WTC11 (cell line): ENCODE results near the gene NRN1L. TPM values are rescaled to one million over a fixed set of nuclear protein-coding genes. Genes with fewer than 3 reads are reported as not detected.

Experiments
- ATAC-seq: fragments of 200-7000 bp; cut with Tn5 transposase; 2 replicates; pipeline ENCODE4 v1.10.0; 2021; ENCODE audit warnings: mild to moderate bottlenecking, moderate library complexity
- CTCF ChIA-PET: fragments of 300-600 bp; sonication (Branson Sonifier 250); formaldehyde crosslinking; loops from one replicate; lab custom pipeline; 2021; ENCODE audit warnings: antibody characterized with exemption; lab: Charles Lee
- POLR2A ChIA-PET: fragments of 350-600 bp; sonication (Branson Sonifier 250); formaldehyde crosslinking; loops from one replicate; lab custom pipeline; 2021; ENCODE audit warnings: antibody characterized with exemption; lab: Charles Lee
- DNase-seq: peaks from one replicate; pipeline ENCODE4 v3.0.0; 2021; ENCODE audit warnings: low spot score
- H3K27ac Mint-ChIP-seq: 2 replicates; pipeline ENCODE4 v1.8.0; 2021; ENCODE audit warnings: mixed read lengths
- H3K27me3 Mint-ChIP-seq: 2 replicates; pipeline ENCODE4 v1.8.0; 2021; ENCODE audit warnings: low read depth, mild to moderate bottlenecking, moderate library complexity, mixed read lengths
- H3K36me3 Mint-ChIP-seq: 2 replicates; pipeline ENCODE4 v1.8.0; 2021; ENCODE audit warnings: mixed read lengths
- H3K4me1 Mint-ChIP-seq: 2 replicates; pipeline ENCODE4 v1.8.0; 2022; ENCODE audit warnings: mixed read lengths
- H3K4me3 Mint-ChIP-seq: 2 replicates; pipeline ENCODE4 v1.8.0; 2021; ENCODE audit warnings: mild to moderate bottlenecking, moderate library complexity, mixed read lengths
- H3K9me3 Mint-ChIP-seq: 2 replicates; pipeline ENCODE4 v1.8.0; 2021; ENCODE audit warnings: mixed read lengths
- AFF4 ChIP-seq: sonication (generic); formaldehyde crosslinking; IDR thresholded peaks from 2 replicates; pipeline ENCODE4 v1.8.1; 2023; ENCODE audit warnings: mild to moderate bottlenecking, missing genetic modification reagents, borderline replicate concordance
- AR ChIP-seq: fragments of 250-450 bp; sonication (Bioruptor Pico); IDR thresholded peaks from 2 replicates; pipeline ENCODE4 v1.9.0; 2021; ENCODE audit warnings: mild to moderate bottlenecking
- ATF3 ChIP-seq: sonication (generic); formaldehyde crosslinking; conservative IDR thresholded peaks from 2 replicates; pipeline ENCODE4 v1.8.1; 2022; ENCODE audit warnings: mild to moderate bottlenecking, missing genetic modification reagents
- EMX1 ChIP-seq: fragments of 250-450 bp; sonication (Bioruptor Pico); IDR thresholded peaks from 2 replicates; pipeline ENCODE4 v1.8.0; 2021; ENCODE audit warnings: mild to moderate bottlenecking
- IRF2 ChIP-seq: sonication (generic); formaldehyde crosslinking; IDR thresholded peaks from 2 replicates; pipeline ENCODE4 v1.8.0; 2022; ENCODE audit warnings: low read depth, missing genetic modification reagents, borderline replicate concordance
- JUN ChIP-seq: sonication (generic); formaldehyde crosslinking; IDR thresholded peaks from 2 replicates; pipeline ENCODE4 v1.8.0; 2023; ENCODE audit warnings: mild to moderate bottlenecking, missing genetic modification reagents
- NR1H2 ChIP-seq: sonication (generic); formaldehyde crosslinking; IDR thresholded peaks from 2 replicates; pipeline ENCODE4 v1.9.0; 2021; ENCODE audit warnings: mild to moderate bottlenecking, moderate library complexity, missing genetic modification reagents
- NR3C1 ChIP-seq: sonication (generic); formaldehyde crosslinking; conservative IDR thresholded peaks from 2 replicates; pipeline ENCODE4 v1.8.1; 2023; ENCODE audit warnings: low read depth, mild to moderate bottlenecking, missing genetic modification reagents
- PRRX2 ChIP-seq: fragments of 250-450 bp; sonication (Bioruptor Pico); IDR thresholded peaks from 2 replicates; pipeline ENCODE4 v1.8.0; 2021; ENCODE audit warnings: mild to moderate bottlenecking
- RORB ChIP-seq: fragments of 250-450 bp; sonication (Bioruptor Pico); IDR thresholded peaks from 2 replicates; pipeline ENCODE4 v1.9.0; 2021; ENCODE audit warnings: mild to moderate bottlenecking
- STAT6 ChIP-seq: sonication (generic); formaldehyde crosslinking; conservative IDR thresholded peaks from 2 replicates; pipeline ENCODE4 v1.8.1; 2023; ENCODE audit warnings: mild to moderate bottlenecking, low read depth, missing genetic modification reagents, moderate library complexity
- TCF7 ChIP-seq: sonication (generic); formaldehyde crosslinking; IDR thresholded peaks from 2 replicates; pipeline ENCODE4 v1.8.0; 2022; ENCODE audit warnings: mild to moderate bottlenecking, low read depth, missing genetic modification reagents, moderate library complexity
- TEAD1 ChIP-seq: sonication (generic); formaldehyde crosslinking; IDR thresholded peaks from 2 replicates; pipeline ENCODE4 v1.8.0; 2022; ENCODE audit warnings: mild to moderate bottlenecking, missing genetic modification reagents
- TP53 ChIP-seq: sonication (generic); formaldehyde crosslinking; IDR thresholded peaks from 2 replicates; pipeline ENCODE4 v1.8.1; 2023; ENCODE audit warnings: mild to moderate bottlenecking, missing genetic modification reagents
- ZBTB43 ChIP-seq: sonication (generic); formaldehyde crosslinking; IDR thresholded peaks from 2 replicates; pipeline ENCODE4 v1.8.1; 2023; ENCODE audit warnings: mild to moderate bottlenecking, missing genetic modification reagents
- ZMAT4 ChIP-seq: fragments of 250-450 bp; sonication (Bioruptor Pico); IDR thresholded peaks from 2 replicates; pipeline ENCODE4 v1.9.0; 2021; ENCODE audit warnings: mild to moderate bottlenecking
- ZNF396 ChIP-seq: fragments of 250-450 bp; sonication (Bioruptor Pico); IDR thresholded peaks from 2 replicates; pipeline ENCODE4 v1.8.0; 2021; ENCODE audit warnings: mild to moderate bottlenecking, moderate library complexity, borderline replicate concordance
- ZNF423 ChIP-seq: fragments of 250-450 bp; sonication (Bioruptor Pico); IDR thresholded peaks from 2 replicates; pipeline ENCODE4 v2.1.2; 2022; ENCODE audit warnings: mild to moderate bottlenecking, moderate library complexity
- total RNA-seq: library from RNA; stranded (reverse); gene quantifications from 3 replicates; pipeline ENCODE4 v1.2.3, GENCODE V29; 2021

NRN1L gene
- total RNA-seq, 1 experiment from 2014 or later: 12.4 TPM

- no peak for TF ChIP-seq TEAD1 (CRISPR knock-in tag)
Observed at GRCh38 chr16:67881621-67882161, 3.0 kb upstream of the NRN1L start (continued).

- no peaks in the 10 kb centered on the region for H3K27me3 Mint-ChIP-seq
- H3K4me3 Mint-ChIP-seq: no peak overlapping the region
- peaks cover 42% of the 10 kb centered on the region for H3K36me3 Mint-ChIP-seq
- TF ChIP-seq ZNF396 (CRISPR knock-in tag) (no peak), TP53 (CRISPR knock-in tag) (no peak), STAT6 (CRISPR knock-in tag) (no peak), PRRX2 (CRISPR knock-in tag) (no peak), ZNF423 (CRISPR knock-in tag) (no peak), EMX1 (CRISPR knock-in tag) (no peak), IRF2 (CRISPR knock-in tag) (no peak), TCF7 (CRISPR knock-in tag) (no peak), NR1H2 (CRISPR knock-in tag) (no peak), AFF4 (CRISPR knock-in tag) (no peak), ZBTB43 (CRISPR knock-in tag) (no peak), JUN (CRISPR knock-in tag) (no peak), AR (CRISPR knock-in tag) (no peak), NR3C1 (CRISPR knock-in tag) (no peak), ATF3 (CRISPR knock-in tag) (no peak), RORB (CRISPR knock-in tag) (no peak), ZMAT4 (CRISPR knock-in tag) (no peak)
- ATAC-seq (no peak), DNase-seq (no peak)
- POLR2A ChIA-PET: interaction anchor here (1.1 to 2.6 kb wide), 3 partner anchors 10 to 44 kb away, joined by 3 to 9 read pairs (median 4); partner anchors contain the start of gene PSKH1
- H3K9me3 Mint-ChIP-seq: no peaks in the 10 kb centered on the region
- H3K27ac Mint-ChIP-seq: no peak overlapping the region
- H3K4me1 Mint-ChIP-seq: peaks cover 23% of the 10 kb centered on the region
- CTCF ChIA-PET: interaction anchor here (0.9 to 5.5 kb wide), 12 partner anchors 8 to 362 kb away, joined by 3 to 144 read pairs (median 22); partner anchors contain the start of genes CTRL, EDC4, LCAT and PSKH1
Observed at GRCh38 chr16:67882374-67883145, 2.1 kb upstream of the NRN1L start.
